Colonic mucosa (tissue), 4 donors: Measurements from ENCODE around the gene MFNG. TPM values are rescaled to one million over a fixed set of nuclear protein-coding genes. Genes with fewer than 3 reads are reported as not detected.
A peak's percentile ranks its signal among the peaks of the same experiment; 100 is the strongest.

Source experiments
- DNase-seq: peaks from one replicate; pipeline ENCODE4 v3.0.0-alpha.2; 2020
- H3K27ac ChIP-seq: fragments of 200-600 bp; one replicate; pipeline ENCODE4 v1.8.0; 2021
- H3K27me3 ChIP-seq: fragments of 200-600 bp; one replicate; pipeline ENCODE4 v1.8.0; 2021
- H3K36me3 ChIP-seq: fragments of 200-600 bp; one replicate; pipeline ENCODE4 v1.8.0; 2021
- H3K4me1 ChIP-seq: fragments of 200-600 bp; one replicate; pipeline ENCODE4 v1.8.0; 2021; ENCODE audit warnings: mild to moderate bottlenecking
- H3K4me3 ChIP-seq: fragments of 200-600 bp; one replicate; pipeline ENCODE4 v1.8.0; 2021
- H3K9ac ChIP-seq, 2 donors: one replicate each; pipeline ENCODE4 v1.7.0; 2013; ENCODE audit warnings: control low read depth in 2 of 2, low read depth in 2 of 2, low read length in 2 of 2
- H3K9me3 ChIP-seq: fragments of 200-600 bp; one replicate; pipeline ENCODE4 v1.8.0; 2021
- CTCF ChIP-seq: fragments of 200-600 bp; IDR thresholded peaks from one replicate; pipeline ENCODE4 v1.8.0; 2022; ENCODE audit warnings: antibody characterized with exemption, mild to moderate bottlenecking
- intact Hi-C: fragments of 100-400 bp; cut with DNase I; formaldehyde crosslinking; loops from one replicate; pipeline ENCODE4 v1.14.1; 2022
- total RNA-seq, 2 donors: library from RNA; stranded (reverse); fragmentation: NEBNext Ultra II Directional in 1 of 2; extraction: Animal tissue kit (Norgen Biotek cat#: 25700) in 1 of 2; gene quantifications; one replicate each; pipeline ENCODE4 v1.2.1, GENCODE V29; 2021
- donor health status: healthy.
- donor health status: DM: no; HTN: no; CAD: no.
- donor health status: DM: no; HTN: no; CAD: no.

Gene MFNG
- total RNA-seq, 2 donors from 2014 or later = 6.5 to 10.7 TPM

- intact Hi-C loops = no loop called here
Measured at GRCh38 chr22:37484480-37485394, 1.4 kb downstream of the MFNG start.

GRCh38 chr22:37483050-37483449 lies 3.1 kb downstream of the MFNG start:
- no peak for TF ChIP-seq CTCF
- Histone ChIP-seq H3K9ac (no peak overlapping the region), H3K27me3 (no peaks in the 10 kb centered on the region), H3K4me3 (no peak overlapping the region), H3K27ac (no peak overlapping the region), H3K36me3 (no peaks in the 10 kb centered on the region), H3K4me1 (peaks cover 7% of the 10 kb centered on the region), H3K9me3 (no peaks in the 10 kb centered on the region)
- no peak for DNase-seq
- intact Hi-C loops = no loop called here

More at GRCh38 chr22:37484480-37485394, 1.4 kb downstream of the MFNG start:
- Histone ChIP-seq H3K27ac (peak overlapping the region; percentile 71), H3K4me1 (peaks cover 7% of the 10 kb centered on the region), H3K36me3 (no peaks in the 10 kb centered on the region), H3K9ac (peak overlapping the region; percentile 71 to 83), H3K9me3 (no peaks in the 10 kb centered on the region), H3K27me3 (no peaks in the 10 kb centered on the region), H3K4me3 (peak overlapping the region; percentile 41)
- peak; percentile 72 for DNase-seq
- TF ChIP-seq CTCF = no peak

- no peaks in the 10 kb centered on the region for H3K36me3 ChIP-seq
- H3K4me3 ChIP-seq = no peak overlapping the region
- H3K9ac ChIP-seq = no peak overlapping the region
- DNase-seq = no peak
- peaks cover 7% of the 10 kb centered on the region for H3K4me1 ChIP-seq
- no peak for TF ChIP-seq CTCF
- no peaks in the 10 kb centered on the region for H3K9me3 ChIP-seq
- no peak overlapping the region for H3K27ac ChIP-seq
- H3K27me3 ChIP-seq = no peaks in the 10 kb centered on the region
- intact Hi-C loops = no loop called here
Measured at GRCh38 chr22:37482244-37482643, 3.9 kb downstream of the MFNG start.

GRCh38 chr22:37481347-37481907 lies 4.8 kb downstream of the MFNG start:
- Histone ChIP-seq H3K4me3 (no peak overlapping the region), H3K9me3 (no peaks in the 10 kb centered on the region), H3K27me3 (no peaks in the 10 kb centered on the region), H3K36me3 (no peaks in the 10 kb centered on the region), H3K4me1 (peaks cover under 1% of the 10 kb centered on the region), H3K27ac (no peak overlapping the region), H3K9ac (no peak overlapping the region)
- intact Hi-C loops = no loop called here
- TF ChIP-seq CTCF = no peak
- DNase-seq = no peak

- Histone ChIP-seq H3K27ac (no peak overlapping the region), H3K4me1 (no peaks in the 10 kb centered on the region), H3K36me3 (no peaks in the 10 kb centered on the region), H3K9me3 (no peaks in the 10 kb centered on the region), H3K9ac (no peak overlapping the region), H3K27me3 (no peaks in the 10 kb centered on the region), H3K4me3 (no peak overlapping the region)
- intact Hi-C loops = no loop called here
- TF ChIP-seq CTCF = no peak
- no peak for DNase-seq
Measured at GRCh38 chr22:37480387-37481346, 5.5 kb downstream of the MFNG start.
